MM.1S (cell line): Measurements from ENCODE around the gene NEFH.

Experiments used
- DNase-seq: peaks from one replicate; pipeline ENCODE4 v3.0.0-alpha.2; 2015
- H2AFZ ChIP-seq: fragments of 300-600 bp; sonication (generic); 2 replicates; pipeline ENCODE4 v1.6.0; 2016; ENCODE audit warnings: antibody characterized with exemption, low read length
- H3F3A ChIP-seq: fragments of 300-600 bp; sonication (generic); 2 replicates; pipeline ENCODE4 v1.6.1; 2016; ENCODE audit warnings: mild to moderate bottlenecking, antibody characterized with exemption, low read length, moderate library complexity, mixed read lengths; ENCODE audit not compliant: insufficient read depth
- H3K27ac ChIP-seq: fragments of 300-600 bp; sonication (generic); 2 replicates; pipeline ENCODE4 v1.5.1; 2016; ENCODE audit warnings: mild to moderate bottlenecking, low read length
- H3K27me3 ChIP-seq: fragments of 300-600 bp; sonication (generic); replicated peaks from 2 replicates; pipeline ENCODE4 v1.6.0; 2016; ENCODE audit warnings: low read length; ENCODE audit not compliant: insufficient read depth
- H3K36me3 ChIP-seq: fragments of 300-600 bp; sonication (generic); replicated peaks from 2 replicates; pipeline ENCODE4 v1.6.1; 2016; ENCODE audit warnings: mild to moderate bottlenecking, low read length, mixed read lengths; ENCODE audit not compliant: insufficient read depth
- H3K4me1 ChIP-seq: fragments of 300-600 bp; sonication (generic); 2 replicates; pipeline ENCODE4 v1.6.1; 2016; ENCODE audit warnings: low read length, mixed read lengths
- H3K4me2 ChIP-seq: fragments of 300-600 bp; sonication (generic); 2 replicates; pipeline ENCODE4 v1.6.0; 2016; ENCODE audit warnings: low read depth, low read length
- H3K4me3 ChIP-seq: fragments of 300-600 bp; sonication (generic); 2 replicates; pipeline ENCODE4 v1.5.1; 2016; ENCODE audit warnings: low read length, mixed read lengths
- H3K79me2 ChIP-seq: fragments of 300-600 bp; sonication (generic); 2 replicates; pipeline ENCODE4 v1.6.1; 2016; ENCODE audit warnings: mixed run types, low read length, mixed read lengths
- H3K9ac ChIP-seq: fragments of 300-600 bp; sonication (generic); 2 replicates; pipeline ENCODE4 v1.6.1; 2016; ENCODE audit warnings: low read length, mixed read lengths
- H3K9me2 ChIP-seq: fragments of 300-600 bp; sonication (generic); replicated peaks from 2 replicates; pipeline ENCODE4 v1.6.1; 2016; ENCODE audit warnings: mild to moderate bottlenecking, low read length, mixed read lengths; ENCODE audit not compliant: insufficient read depth
- H3K9me3 ChIP-seq: fragments of 300-600 bp; sonication (generic); replicated peaks from 2 replicates; pipeline ENCODE4 v1.6.1; 2016; ENCODE audit warnings: mild to moderate bottlenecking, low read length, mixed read lengths; ENCODE audit not compliant: insufficient read depth
- H4K20me1 ChIP-seq: fragments of 300-600 bp; sonication (generic); 2 replicates; pipeline ENCODE4 v1.6.1; 2016; ENCODE audit warnings: mild to moderate bottlenecking, low read length, moderate library complexity, mixed read lengths; ENCODE audit not compliant: insufficient read depth
- CTCF ChIP-seq: fragments of 300-600 bp; sonication (generic); IDR thresholded peaks from 2 replicates; pipeline ENCODE4 v1.5.1; 2016; ENCODE audit warnings: antibody characterized with exemption, low read length, mixed read lengths
- EZH2 ChIP-seq: fragments of 300-600 bp; sonication (generic); optimal IDR thresholded peaks from 2 replicates; pipeline ENCODE3; 2017; ENCODE audit warnings: low read depth, mild to moderate bottlenecking, antibody characterized with exemption, low read length, mixed read lengths
- EZH2phosphoT487 ChIP-seq: fragments of 300-600 bp; sonication (generic); IDR thresholded peaks from 2 replicates; pipeline ENCODE4 v1.6.1; 2018; ENCODE audit warnings: antibody characterized with exemption, low read length

NEFH gene

GRCh38 chr22:29457730-29458129 lies 22.3 kb upstream of the NEFH start:
- Histone ChIP-seq H3K79me2 (no peaks in the 10 kb centered on the region), H3F3A (no peaks in the 10 kb centered on the region), H3K4me1 (no peaks in the 10 kb centered on the region), H3K4me2 (no peak overlapping the region), H3K9me3 (no peaks in the 10 kb centered on the region), H3K27ac (no peak overlapping the region), H3K36me3 (no peaks in the 10 kb centered on the region), H3K27me3 (no peaks in the 10 kb centered on the region), H4K20me1 (no peaks in the 10 kb centered on the region), H3K9ac (no peak overlapping the region), H3K9me2 (no peaks in the 10 kb centered on the region), H3K4me3 (no peak overlapping the region), H2AFZ (0 out of 2 replicates have a peak overlapping the region, but pooled peaks have one; percentile 3)
- TF ChIP-seq EZH2 (no peak), CTCF (no peak), EZH2phosphoT487 (no peak)
- peak; percentile 47 for DNase-seq

- Histone ChIP-seq H2AFZ (no peak overlapping the region), H3K9me3 (no peaks in the 10 kb centered on the region), H3K27me3 (no peaks in the 10 kb centered on the region), H3K79me2 (no peaks in the 10 kb centered on the region), H3K4me1 (no peaks in the 10 kb centered on the region), H3K36me3 (no peaks in the 10 kb centered on the region), H3K9me2 (no peaks in the 10 kb centered on the region), H3F3A (no peaks in the 10 kb centered on the region), H3K4me3 (no peak overlapping the region), H3K4me2 (no peak overlapping the region), H3K27ac (no peak overlapping the region), H3K9ac (no peak overlapping the region), H4K20me1 (no peaks in the 10 kb centered on the region)
- DNase-seq: no peak
- no peak for TF ChIP-seq EZH2phosphoT487
- TF ChIP-seq CTCF: no peak
- TF ChIP-seq EZH2: no peak
Observed at GRCh38 chr22:29458551-29458950, 21.5 kb upstream of the NEFH start.

GRCh38 chr22:29459773-29460172 lies 20.2 kb upstream of the NEFH start:
- Histone ChIP-seq H3K9me3 (no peaks in the 10 kb centered on the region), H3K27ac (no peak overlapping the region), H3K36me3 (no peaks in the 10 kb centered on the region), H4K20me1 (no peaks in the 10 kb centered on the region), H3K4me1 (no peaks in the 10 kb centered on the region), H3K9ac (no peak overlapping the region), H3F3A (no peaks in the 10 kb centered on the region), H3K9me2 (no peaks in the 10 kb centered on the region), H3K4me3 (no peak overlapping the region), H3K4me2 (no peak overlapping the region), H3K79me2 (no peaks in the 10 kb centered on the region), H3K27me3 (no peaks in the 10 kb centered on the region), H2AFZ (no peak overlapping the region)
- TF ChIP-seq EZH2phosphoT487: no peak
- TF ChIP-seq CTCF: no peak
- DNase-seq: no peak

- Histone ChIP-seq H3F3A (no peaks in the 10 kb centered on the region), H3K27ac (no peak overlapping the region), H3K79me2 (no peaks in the 10 kb centered on the region), H3K9ac (no peak overlapping the region), H3K27me3 (no peaks in the 10 kb centered on the region), H2AFZ (no peak overlapping the region), H3K4me1 (no peaks in the 10 kb centered on the region), H3K4me2 (no peak overlapping the region), H3K9me2 (no peaks in the 10 kb centered on the region), H3K9me3 (no peaks in the 10 kb centered on the region), H3K4me3 (no peak overlapping the region), H3K36me3 (no peaks in the 10 kb centered on the region), H4K20me1 (no peaks in the 10 kb centered on the region)
- no peak for TF ChIP-seq EZH2phosphoT487
- no peak for TF ChIP-seq CTCF
- TF ChIP-seq EZH2: no peak
- no peak for DNase-seq
Observed at GRCh38 chr22:29461263-29461662, 18.8 kb upstream of the NEFH start.
